B cell (primary cell): ENCODE results near the gene TMUB2. TPM values are rescaled to one million over a fixed set of nuclear protein-coding genes. Genes with fewer than 3 reads are reported as not detected.
A peak's percentile ranks its signal among the peaks of the same experiment; 100 is the strongest.

Source experiments
- ATAC-seq: fragments of 200-7000 bp; cut with Tn5 transposase; one replicate; pipeline ENCODE4 v1.10.0; 2021; ENCODE audit warnings: low read depth, mild to moderate bottlenecking, moderate number of reproducible peaks, moderate library complexity
- CTCF ChIA-PET: fragments of 350-600 bp; sonication (Branson Sonifier 250); formaldehyde crosslinking; loops from one replicate; lab custom pipeline; 2021; ENCODE audit warnings: antibody characterized with exemption, inconsistent platforms; lab: Charles Lee
- POLR2A ChIA-PET: fragments of 350-600 bp; sonication (Branson Sonifier 250); formaldehyde crosslinking; loops from one replicate; lab custom pipeline; 2021; ENCODE audit warnings: antibody characterized with exemption; lab: Charles Lee
- DNase-seq: peaks from one replicate; pipeline ENCODE4 v3.0.0; 2013
- H2AFZ ChIP-seq: 2 replicates; pipeline ENCODE4 v1.6.1; 2012; ENCODE audit warnings: mild to moderate bottlenecking, low read depth, low read length; ENCODE audit not compliant: insufficient read depth, poor library complexity, severe bottlenecking
- H3K27ac ChIP-seq, 2 donors: 1 replicate in 1 of 2; 2 replicates in 1 of 2; pipeline ENCODE4 v1.5.1; 2012 to 2013; ENCODE audit warnings: low read length in 2 of 2, mild to moderate bottlenecking in 2 of 2, moderate library complexity in 1 of 2
- H3K27me3 ChIP-seq, 4 experiments: fragments of 200-600 bp in 1 of 4; sonication (generic) in 1 of 4; replicated peaks in 1 of 4; 1 replicate in 2 of 4; 2 replicates in 2 of 4; pipeline versions ENCODE4 v1.6.1 to v1.7.0; 2013 to 2016; ENCODE audit warnings: low read length in 3 of 4, mild to moderate bottlenecking in 2 of 4, mixed read lengths in 1 of 4, moderate library complexity in 1 of 4; ENCODE audit not compliant: insufficient read depth in 4 of 4, control insufficient read depth in 3 of 4; ENCODE audit errors: control extremely low read depth in 1 of 4
- H3K36me3 ChIP-seq, 2 experiments: replicated peaks in 1 of 2; 1 replicate in 1 of 2; 2 replicates in 1 of 2; pipeline versions ENCODE4 v1.6.1 to v1.7.1; 2013; ENCODE audit warnings: low read length in 1 of 2; ENCODE audit not compliant: insufficient read depth in 2 of 2, control insufficient read depth in 1 of 2; ENCODE audit errors: control extremely low read depth in 1 of 2, extremely low read depth in 1 of 2
- H3K4me1 ChIP-seq, 2 donors: fragments of 200-600 bp in 1 of 2; sonication (generic) in 1 of 2; 1 replicate in 1 of 2; 2 replicates in 1 of 2; pipeline versions ENCODE4 v1.5.1 to v1.6.1; 2013 to 2017; ENCODE audit warnings: low read length in 2 of 2; ENCODE audit not compliant: control insufficient read depth in 2 of 2, insufficient read depth in 2 of 2
- H3K4me2 ChIP-seq: replicated peaks from 2 replicates; pipeline ENCODE3; 2012; ENCODE audit warnings: mild to moderate bottlenecking, low read depth, low read length; ENCODE audit not compliant: poor library complexity, severe bottlenecking
- H3K4me3 ChIP-seq, 5 experiments: fragments of 200-600 bp in 1 of 5; sonication (generic) in 1 of 5; 1 replicate in 3 of 5; 2 replicates in 2 of 5; pipeline versions ENCODE4 v1.5.1 to v1.7.0; 2011 to 2016; ENCODE audit warnings: low read length in 4 of 5, mild to moderate bottlenecking in 4 of 5, low read depth in 2 of 5, control low read depth in 1 of 5, moderate library complexity in 1 of 5; ENCODE audit not compliant: insufficient read depth in 1 of 5; ENCODE audit errors: control extremely low read depth in 1 of 5, extremely low read depth in 1 of 5
- H3K79me2 ChIP-seq: fragments of 200-600 bp; sonication (generic); one replicate; pipeline ENCODE4 v1.6.0; 2016; ENCODE audit warnings: low read length; ENCODE audit not compliant: control insufficient read depth, insufficient read depth
- H3K9ac ChIP-seq: fragments of 200-600 bp; sonication (generic); 2 replicates; pipeline ENCODE4 v1.6.1; 2017; ENCODE audit warnings: mild to moderate bottlenecking, low read length, moderate library complexity
- H3K9me3 ChIP-seq, 3 donors: one replicate each; pipeline versions ENCODE4 v1.6.1 to v1.7.1; 2013; ENCODE audit warnings: low read length in 2 of 3; ENCODE audit not compliant: control insufficient read depth in 2 of 3, insufficient read depth in 1 of 3; ENCODE audit errors: control extremely low read depth in 1 of 3
- H4K20me1 ChIP-seq: 2 replicates; pipeline ENCODE4 v1.6.0; 2012; ENCODE audit warnings: mild to moderate bottlenecking, low read length; ENCODE audit not compliant: insufficient read depth, control insufficient read depth, poor library complexity, severe bottlenecking
- H3K27ac Mint-ChIP-seq: one replicate; pipeline ENCODE4 v1.8.0; 2021; ENCODE audit warnings: mixed read lengths
- H3K27me3 Mint-ChIP-seq: one replicate; pipeline ENCODE4 v1.8.0; 2021; ENCODE audit warnings: mixed read lengths
- H3K4me1 Mint-ChIP-seq: one replicate; pipeline ENCODE4 v1.8.0; 2021; ENCODE audit warnings: mixed read lengths
- H3K4me3 Mint-ChIP-seq: one replicate; pipeline ENCODE4 v1.8.0; 2021; ENCODE audit warnings: mixed read lengths
- H3K9me3 Mint-ChIP-seq: one replicate; pipeline ENCODE4 v1.8.0; 2022; ENCODE audit warnings: mixed read lengths; ENCODE audit not compliant: insufficient read depth
- EZH2 ChIP-seq: IDR thresholded peaks from 2 replicates; pipeline ENCODE4 v1.6.1; 2012; ENCODE audit warnings: borderline replicate concordance, low read depth, mild to moderate bottlenecking, moderate library complexity, low read length; ENCODE audit not compliant: insufficient read depth, poor library complexity, severe bottlenecking
- WGBS: methylation state at CpG from one replicate; pipeline ENCODE4 v1.1.5; 2013; ENCODE audit warnings: missing lambda C conversion rate; ENCODE audit not compliant: insufficient coverage; 5-methylcytosine and 5-hydroxymethylcytosine counted together
- intact Hi-C: fragments of 100-400 bp; cut with micrococcal nuclease; formaldehyde crosslinking; loops from one replicate; pipeline ENCODE4 v1.10.0; 2022
- polyA plus RNA-seq: library from polyadenylated mRNA; depleted of rRNA; stranded (reverse); fragments of >200 nt; gene quantifications from 2 replicates; pipeline ENCODE4 v1.2.3, GENCODE V29; 2012
- total RNA-seq, 2 donors: library from RNA; stranded (reverse); fragments of 120-200 nt in 1 of 2; gene quantifications; 1 replicate in 1 of 2; 2 replicates in 1 of 2; pipeline versions ENCODE4 v1.2.3 to v1.2.4, GENCODE V29; 2013 to 2022
- TF ChIP-seq, protein P1 (sequence below): fragments of 200-600 bp; IDR thresholded peaks from one replicate; pipeline ENCODE4 v1.8.0; 2022; ENCODE audit warnings: antibody characterized with exemption, mild to moderate bottlenecking

Gene TMUB2
- total and polyA plus RNA-seq, 2 donors (not counting 1 experiment from before 2014, with no cell fraction given): 52.3 to 114 TPM

DNA sequence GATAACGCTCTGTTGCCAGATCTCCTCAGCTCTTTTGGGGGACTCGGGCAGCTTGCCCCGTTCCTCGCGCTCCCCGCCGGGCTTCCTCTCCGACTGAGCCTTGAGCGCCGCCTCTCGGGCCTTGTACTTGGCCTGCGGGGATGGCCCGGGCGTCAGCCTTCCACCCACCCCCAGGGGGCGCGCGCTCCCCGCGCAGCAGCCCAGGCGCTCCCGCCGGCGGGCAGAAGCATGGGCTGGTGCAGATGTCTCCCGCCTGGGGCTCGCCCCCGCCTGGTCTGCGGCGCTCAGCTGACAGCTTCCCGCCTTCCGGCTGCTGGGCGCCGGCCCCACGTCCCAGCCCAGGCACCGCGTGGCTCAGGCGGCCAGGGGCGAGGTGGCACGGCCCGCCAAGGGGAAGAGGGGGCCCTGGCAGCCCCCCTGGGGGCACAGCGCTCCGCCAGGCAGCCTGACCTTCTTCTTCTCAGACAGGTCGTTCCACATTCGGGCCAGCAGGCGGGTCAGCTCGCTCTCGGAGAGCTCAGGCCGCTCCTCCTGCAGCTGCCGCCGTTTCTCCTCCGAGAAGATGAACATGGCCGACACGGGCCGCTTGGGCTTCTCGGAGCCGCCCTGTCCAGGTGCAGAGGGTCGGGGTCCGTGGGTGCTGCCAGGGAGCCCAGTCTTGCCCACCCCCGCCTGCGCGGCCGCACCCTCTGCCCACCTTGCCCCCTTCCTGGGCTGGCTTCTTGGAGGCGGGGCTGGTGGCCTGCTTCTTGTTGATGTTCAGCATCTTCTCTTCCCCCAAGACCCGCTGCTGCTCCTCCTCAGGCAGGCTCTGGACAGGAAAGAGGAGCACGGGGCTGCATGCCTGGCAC is 23.8 kb downstream of the TMUB2 start:
- no peak overlapping the region for H3K4me3 ChIP-seq
- H3K27me3 Mint-ChIP-seq: no peaks in the 10 kb centered on the region
- peak overlapping the region; percentile 68 for H3K4me2 ChIP-seq
- H3K27me3 ChIP-seq: no peaks in the 10 kb centered on the region
- DNase-seq (peak; percentile 93), ATAC-seq (peak; percentile 98)
- POLR2A ChIA-PET: interaction anchor here (0.8 to 3.4 kb wide), 11 partner anchors 8 to 139 kb away, joined by 3 to 35 read pairs (median 5); partner anchors contain the start of genes ATXN7L3, GRN, TMUB2 and UBTF
- H3K27ac Mint-ChIP-seq: peak overlapping the region; percentile 74
- intact Hi-C loops: loop anchor here (1.0 to 2.0 kb wide), 6 partner anchors 8 to 140 kb away; partner anchors contain the start of genes GRN and SLC25A39
- H2AFZ ChIP-seq: peak overlapping the region; percentile 43
- peak overlapping the region; percentile 34 for H3K4me3 Mint-ChIP-seq
- CTCF ChIA-PET: interaction anchor here (0.5 to 6.2 kb wide), 37 partner anchors 10 to 267 kb away, joined by 3 to 98 read pairs (median 5); partner anchors contain the start of genes ATXN7L3, FAM171A2, GRN and HDAC5
- peaks cover 64% of the 10 kb centered on the region for H3K79me2 ChIP-seq
- 31% methylated on average over 63 of the region's 64 CpGs for WGBS
- H3K4me1 Mint-ChIP-seq: peaks cover 46% of the 10 kb centered on the region
- peaks cover 2 to 79% of the 10 kb centered on the region in 2 experiments for H3K36me3 ChIP-seq
- TF ChIP-seq, protein P1, sequence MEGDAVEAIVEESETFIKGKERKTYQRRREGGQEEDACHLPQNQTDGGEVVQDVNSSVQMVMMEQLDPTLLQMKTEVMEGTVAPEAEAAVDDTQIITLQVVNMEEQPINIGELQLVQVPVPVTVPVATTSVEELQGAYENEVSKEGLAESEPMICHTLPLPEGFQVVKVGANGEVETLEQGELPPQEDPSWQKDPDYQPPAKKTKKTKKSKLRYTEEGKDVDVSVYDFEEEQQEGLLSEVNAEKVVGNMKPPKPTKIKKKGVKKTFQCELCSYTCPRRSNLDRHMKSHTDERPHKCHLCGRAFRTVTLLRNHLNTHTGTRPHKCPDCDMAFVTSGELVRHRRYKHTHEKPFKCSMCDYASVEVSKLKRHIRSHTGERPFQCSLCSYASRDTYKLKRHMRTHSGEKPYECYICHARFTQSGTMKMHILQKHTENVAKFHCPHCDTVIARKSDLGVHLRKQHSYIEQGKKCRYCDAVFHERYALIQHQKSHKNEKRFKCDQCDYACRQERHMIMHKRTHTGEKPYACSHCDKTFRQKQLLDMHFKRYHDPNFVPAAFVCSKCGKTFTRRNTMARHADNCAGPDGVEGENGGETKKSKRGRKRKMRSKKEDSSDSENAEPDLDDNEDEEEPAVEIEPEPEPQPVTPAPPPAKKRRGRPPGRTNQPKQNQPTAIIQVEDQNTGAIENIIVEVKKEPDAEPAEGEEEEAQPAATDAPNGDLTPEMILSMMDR: peak; percentile 99
- no peak for TF ChIP-seq EZH2
- H3K9ac ChIP-seq: no peak overlapping the region
- no peaks in the 10 kb centered on the region for H3K9me3 Mint-ChIP-seq
- peak overlapping the region; percentile 41 to 71 for H3K27ac ChIP-seq
- peaks cover 29 to 49% of the 10 kb centered on the region in 2 donors for H3K4me1 ChIP-seq
- H4K20me1 ChIP-seq: peaks cover 44% of the 10 kb centered on the region
- no peaks in the 10 kb centered on the region for H3K9me3 ChIP-seq
